Suprapubic skin (tissue), 3 donors: ENCODE results near the gene COL11A1.

ENCODE experiments used
- CTCF ChIP-seq, 2 donors: fragments of 200-600 bp in 1 of 2; fragments of 450-650 bp in 1 of 2; sonication (generic) in 1 of 2; IDR thresholded peaks; one replicate each; pipeline ENCODE4 v1.5.1; 2016 to 2019; ENCODE audit warnings: antibody characterized with exemption in 2 of 2, mild to moderate bottlenecking in 1 of 2, moderate library complexity in 1 of 2
- POLR2A ChIP-seq, 2 donors: fragments of 450-650 bp; IDR thresholded peaks; one replicate each; pipeline ENCODE4 v1.6.1; 2017; ENCODE audit warnings: antibody characterized with exemption in 2 of 2, mild to moderate bottlenecking in 2 of 2, moderate library complexity in 2 of 2

- TF ChIP-seq POLR2A (IDR thresholded peaks at IDR 0.05) (no peak), CTCF (IDR thresholded peaks at IDR 0.05) (no peak)
These were observed 211.6 kb downstream of the COL11A1 start for GRCh38 chr1:102896771-102897170.
